Fibroblast of pulmonary artery (primary cell): ENCODE measurements around the gene ZNF669.
A peak's percentile ranks its signal among the peaks of the same experiment; 100 is the strongest.

Source experiments
- DNase-seq: peaks from one replicate; pipeline ENCODE4 v3.0.0-alpha.2; 2010; ENCODE audit warnings: low read depth
- H3K4me3 ChIP-seq: replicated peaks from 2 replicates; pipeline ENCODE4 v1.5.1; 2011; ENCODE audit warnings: low read depth, mild to moderate bottlenecking, control low read depth, low read length, moderate library complexity
- TF ChIP-seq, protein P1 (sequence below): IDR thresholded peaks from 2 replicates; pipeline ENCODE4 v1.5.1; 2011; ENCODE audit warnings: mild to moderate bottlenecking, control low read depth, low read length, inconsistent platforms; ENCODE audit errors: missing control alignments

ZNF669 gene

GRCh38 chr1:247113733-247114271 is 9.6 kb upstream of the ZNF669 start:
- TF ChIP-seq, protein P1, sequence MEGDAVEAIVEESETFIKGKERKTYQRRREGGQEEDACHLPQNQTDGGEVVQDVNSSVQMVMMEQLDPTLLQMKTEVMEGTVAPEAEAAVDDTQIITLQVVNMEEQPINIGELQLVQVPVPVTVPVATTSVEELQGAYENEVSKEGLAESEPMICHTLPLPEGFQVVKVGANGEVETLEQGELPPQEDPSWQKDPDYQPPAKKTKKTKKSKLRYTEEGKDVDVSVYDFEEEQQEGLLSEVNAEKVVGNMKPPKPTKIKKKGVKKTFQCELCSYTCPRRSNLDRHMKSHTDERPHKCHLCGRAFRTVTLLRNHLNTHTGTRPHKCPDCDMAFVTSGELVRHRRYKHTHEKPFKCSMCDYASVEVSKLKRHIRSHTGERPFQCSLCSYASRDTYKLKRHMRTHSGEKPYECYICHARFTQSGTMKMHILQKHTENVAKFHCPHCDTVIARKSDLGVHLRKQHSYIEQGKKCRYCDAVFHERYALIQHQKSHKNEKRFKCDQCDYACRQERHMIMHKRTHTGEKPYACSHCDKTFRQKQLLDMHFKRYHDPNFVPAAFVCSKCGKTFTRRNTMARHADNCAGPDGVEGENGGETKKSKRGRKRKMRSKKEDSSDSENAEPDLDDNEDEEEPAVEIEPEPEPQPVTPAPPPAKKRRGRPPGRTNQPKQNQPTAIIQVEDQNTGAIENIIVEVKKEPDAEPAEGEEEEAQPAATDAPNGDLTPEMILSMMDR: no peak
- no peak overlapping the region for H3K4me3 ChIP-seq
- no peak for DNase-seq

- no peak overlapping the region for H3K4me3 ChIP-seq
- TF ChIP-seq, protein P1: no peak
- peak; percentile 11 for DNase-seq
Measured at GRCh38 chr1:247113094-247113497, 8.9 kb upstream of the ZNF669 start.

GRCh38 chr1:247112479-247112781 is 8.3 kb upstream of the ZNF669 start:
- TF ChIP-seq, protein P1: no peak
- no peak for DNase-seq
- no peak overlapping the region for H3K4me3 ChIP-seq

DNA sequence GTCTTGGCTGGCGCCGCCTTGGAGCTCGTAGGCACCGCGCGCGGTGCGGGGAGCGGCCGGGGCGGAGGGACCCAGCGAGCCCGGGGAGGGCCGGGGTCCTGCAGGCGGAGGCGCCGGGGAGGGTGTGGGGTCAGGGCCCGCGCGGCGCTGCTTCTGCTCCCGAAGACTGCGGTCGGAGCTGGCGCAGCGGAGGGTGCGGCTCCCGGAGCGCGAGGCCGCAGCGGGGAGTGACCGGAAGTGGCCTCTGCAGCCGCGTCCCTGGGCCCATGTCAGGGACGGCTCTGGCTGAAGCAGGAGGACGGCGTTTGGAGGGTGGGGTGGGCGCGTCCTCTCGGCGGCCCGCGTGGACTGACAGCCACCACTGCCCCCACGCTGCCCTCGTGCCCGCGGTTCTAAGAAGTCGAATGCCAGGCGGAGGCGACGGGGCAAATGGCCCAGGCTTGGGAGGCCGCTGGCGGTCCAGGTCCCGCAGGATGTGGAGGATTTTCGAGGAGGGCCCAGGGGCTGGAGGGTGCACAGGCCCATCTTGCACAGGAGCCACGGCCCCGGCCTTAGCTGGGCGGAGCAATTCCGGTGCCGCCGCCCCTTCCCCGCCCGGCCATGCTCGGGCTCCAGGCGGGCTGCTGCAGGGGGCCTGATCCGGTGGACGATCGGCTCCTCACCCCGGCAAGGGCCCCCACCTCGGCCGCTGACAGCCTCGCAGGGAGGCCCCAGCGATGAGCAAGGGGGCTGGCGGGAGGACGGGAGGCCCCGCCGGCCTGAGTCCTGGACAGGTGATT is 7.7 kb upstream of the ZNF669 start:
- peak; percentile 47 for DNase-seq
- H3K4me3 ChIP-seq: peak overlapping the region; percentile 60

DNA sequence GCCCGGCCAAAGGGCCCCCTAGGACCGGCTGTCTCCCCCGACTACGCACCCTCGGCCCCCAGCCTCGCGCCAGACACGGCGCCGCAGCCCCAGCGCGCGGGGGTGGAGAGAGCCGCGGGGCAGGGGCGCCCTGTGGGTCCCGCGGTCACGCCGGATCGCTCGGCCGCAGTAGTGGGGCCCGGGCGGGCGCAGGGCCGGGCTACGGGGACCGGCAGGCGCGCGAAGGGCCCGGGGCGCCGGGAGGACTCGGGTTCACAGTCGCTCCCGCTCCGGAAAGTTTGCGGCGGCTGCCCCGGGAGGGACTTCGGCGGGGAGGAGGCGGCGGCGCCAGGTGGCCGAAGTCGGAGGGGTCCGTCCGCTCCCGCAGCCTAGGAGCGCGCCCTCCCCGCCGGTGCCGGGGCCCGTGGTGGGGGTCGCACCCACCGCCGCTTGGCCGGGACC is 7.1 kb upstream of the ZNF669 start:
- no peak for DNase-seq

More for the DNA sequence above, 7.7 kb upstream of the ZNF669 start:
- TF ChIP-seq, protein P1: no peak

GRCh38 chr1:247110627-247111258 is 6.6 kb upstream of the ZNF669 start:
- no peak for DNase-seq
- H3K4me3 ChIP-seq: peak overlapping the region; percentile 60
- TF ChIP-seq, protein P1: no peak

More for the DNA sequence above, 7.1 kb upstream of the ZNF669 start:
- H3K4me3 ChIP-seq: peak overlapping the region; percentile 60
- TF ChIP-seq, protein P1: no peak
